ENCODE measurements around the gene PTAFR. TPM values are rescaled to one million over a fixed set of nuclear protein-coding genes. Genes with fewer than 3 reads are reported as not detected.

The PTAFR gene
- total and polyA plus RNA-seq, 7 experiments from 2014 or later: 0.31 to 21.2 (median 1.2) TPM

GRCh38 chr1:28194326-28195035, 18.0 kb upstream of the PTAFR start:
- ATAC-seq (no peak), DNase-seq (no peak)
- Mint-ChIP-seq H3K4me1 (peaks cover 18 to 32% (median 25%) of the 10 kb centered on the region in 7 donors), H3K27me3 (peaks cover 0 to 14% (median 0%) of the 10 kb centered on the region in 5 donors), H3K27ac (no peak overlapping the region), H3K36me3 (peaks cover 15 to 39% (median 26%) of the 10 kb centered on the region in 5 donors), H3K9me3 (peaks cover 0 to 9% (median 4%) of the 10 kb centered on the region in 11 donors), H3K4me3 (no peak overlapping the region)
- POLR2A ChIA-PET: no interaction called here
- Histone ChIP-seq H3K27ac (ENCODE audit: low read depth, low read length) (no peak overlapping the region), H3K4me1 (ENCODE audit: control insufficient read depth in 2 of 2, insufficient read depth in 2 of 2, low read length in 2 of 2) (peaks cover 17 to 27% of the 10 kb centered on the region in 2 donors), H3K36me3 (ENCODE audit: control insufficient read depth in 2 of 3, insufficient read depth in 3 of 3, low read length in 3 of 3) (peaks cover 0 to 18% (median 0%) of the 10 kb centered on the region in 3 experiments), H3K9me3 (ENCODE audit: control insufficient read depth in 2 of 3, low read length in 3 of 3) (peaks cover 0 to 7% (median 0%) of the 10 kb centered on the region in 3 experiments), H3K4me3 (ENCODE audit: low read length) (no peak overlapping the region), H3K27me3 (ENCODE audit: control insufficient read depth in 2 of 2, insufficient read depth in 2 of 2, low read length in 2 of 2) (no peaks in the 10 kb centered on the region)
- intact Hi-C loops (cut with micrococcal nuclease): no loop called here
- CTCF ChIA-PET: interaction anchor here (0.6 kb wide), 1 partner anchor 75 kb away, joined by 3 read pairs; no protein-coding TSS in a partner anchor

- Histone ChIP-seq H3K27me3 (ENCODE audit: control insufficient read depth in 2 of 2, insufficient read depth in 2 of 2, low read length in 2 of 2) (no peaks in the 10 kb centered on the region), H3K36me3 (ENCODE audit: control insufficient read depth in 2 of 3, insufficient read depth in 3 of 3, low read length in 3 of 3) (peaks cover 0 to 10% (median 0%) of the 10 kb centered on the region in 3 experiments), H3K4me1 (ENCODE audit: control insufficient read depth in 2 of 2, insufficient read depth in 2 of 2, low read length in 2 of 2) (peaks cover 9 to 20% of the 10 kb centered on the region in 2 donors), H3K4me3 (ENCODE audit: low read length) (no peak overlapping the region), H3K9me3 (ENCODE audit: control insufficient read depth in 2 of 3, low read length in 3 of 3) (peaks cover 0 to 2% (median 0%) of the 10 kb centered on the region in 3 experiments), H3K27ac (ENCODE audit: low read depth, low read length) (no peak overlapping the region)
- peaks cover 0 to 14% (median 0%) of the 10 kb centered on the region in 5 donors for H3K27me3 Mint-ChIP-seq
- peaks cover 7 to 31% (median 19%) of the 10 kb centered on the region in 5 donors for H3K36me3 Mint-ChIP-seq
- DNase-seq: no peak
- no peak for ATAC-seq
- H3K27ac Mint-ChIP-seq: no peak overlapping the region
- H3K9me3 Mint-ChIP-seq: peaks cover 0 to 2% (median 0%) of the 10 kb centered on the region in 11 donors
- peaks cover 11 to 25% (median 18%) of the 10 kb centered on the region in 7 donors for H3K4me1 Mint-ChIP-seq
- intact Hi-C loops (cut with micrococcal nuclease): no loop called here
- CTCF ChIA-PET: interaction anchor here (0.5 kb wide), 1 partner anchor 592 kb away, joined by 3 read pairs; no protein-coding TSS in a partner anchor
- H3K4me3 Mint-ChIP-seq: no peak overlapping the region
- POLR2A ChIA-PET: no interaction called here
These were observed 17.2 kb upstream of the PTAFR start for GRCh38 chr1:28193701-28194161.

DNA sequence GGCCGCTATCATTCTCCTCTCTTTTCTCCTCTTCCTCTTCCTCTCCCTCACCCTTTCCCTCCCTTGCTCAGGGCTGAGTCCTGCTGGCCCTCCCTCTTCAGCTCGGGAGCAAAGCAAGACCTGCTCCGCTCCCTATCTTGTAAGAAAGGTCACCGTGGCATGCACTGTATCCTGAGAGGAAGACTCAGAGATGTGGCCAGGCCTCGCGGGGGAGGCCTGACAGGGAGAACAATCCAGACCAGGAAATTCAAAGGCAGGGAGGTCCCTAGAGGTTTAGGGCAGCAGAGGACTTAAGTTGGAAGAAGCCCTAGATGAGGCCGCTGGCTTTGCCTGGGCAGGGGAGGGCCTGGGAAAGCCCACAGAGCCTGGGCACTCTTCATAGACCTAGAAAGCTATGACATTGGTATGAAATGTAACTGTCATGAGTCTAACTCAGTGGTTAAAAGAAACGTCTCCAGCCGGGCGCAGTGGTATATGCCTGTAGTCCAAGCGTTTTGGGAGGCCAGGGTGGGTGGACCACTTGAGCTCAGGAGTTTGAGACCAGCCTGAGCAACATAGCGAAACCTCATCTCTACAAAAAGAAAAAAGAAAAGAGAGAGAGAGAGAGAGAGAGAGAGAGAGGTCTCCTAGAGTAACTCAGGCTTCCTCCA, 14.6 kb upstream of the PTAFR start:
- Mint-ChIP-seq H3K4me1 (peaks cover 0 to 7% (median 0%) of the 10 kb centered on the region in 7 donors), H3K27me3 (peaks cover 0 to 33% (median 0%) of the 10 kb centered on the region in 5 donors), H3K27ac (no peak overlapping the region), H3K9me3 (no peaks in the 10 kb centered on the region), H3K4me3 (peak overlapping the region in 1 of 10 donors; percentile 3), H3K36me3 (peaks cover 0 to 13% (median 6%) of the 10 kb centered on the region in 5 donors)
- ATAC-seq (no peak), DNase-seq (no peak)
- Histone ChIP-seq H3K4me1 (ENCODE audit: control insufficient read depth in 2 of 2, insufficient read depth in 2 of 2, low read length in 2 of 2) (peaks cover 0 to 5% of the 10 kb centered on the region in 2 donors), H3K9me3 (ENCODE audit: control insufficient read depth in 2 of 3, low read length in 3 of 3) (no peaks in the 10 kb centered on the region), H3K27me3 (ENCODE audit: control insufficient read depth in 2 of 2, insufficient read depth in 2 of 2, low read length in 2 of 2) (no peaks in the 10 kb centered on the region), H3K4me3 (ENCODE audit: low read length) (no peak overlapping the region), H3K27ac (ENCODE audit: low read depth, low read length) (no peak overlapping the region), H3K36me3 (ENCODE audit: control insufficient read depth in 2 of 3, insufficient read depth in 3 of 3, low read length in 3 of 3) (no peaks in the 10 kb centered on the region)
- CTCF ChIA-PET: no interaction called here
- intact Hi-C loops (cut with micrococcal nuclease): no loop called here
- POLR2A ChIA-PET: no interaction called here

DNA sequence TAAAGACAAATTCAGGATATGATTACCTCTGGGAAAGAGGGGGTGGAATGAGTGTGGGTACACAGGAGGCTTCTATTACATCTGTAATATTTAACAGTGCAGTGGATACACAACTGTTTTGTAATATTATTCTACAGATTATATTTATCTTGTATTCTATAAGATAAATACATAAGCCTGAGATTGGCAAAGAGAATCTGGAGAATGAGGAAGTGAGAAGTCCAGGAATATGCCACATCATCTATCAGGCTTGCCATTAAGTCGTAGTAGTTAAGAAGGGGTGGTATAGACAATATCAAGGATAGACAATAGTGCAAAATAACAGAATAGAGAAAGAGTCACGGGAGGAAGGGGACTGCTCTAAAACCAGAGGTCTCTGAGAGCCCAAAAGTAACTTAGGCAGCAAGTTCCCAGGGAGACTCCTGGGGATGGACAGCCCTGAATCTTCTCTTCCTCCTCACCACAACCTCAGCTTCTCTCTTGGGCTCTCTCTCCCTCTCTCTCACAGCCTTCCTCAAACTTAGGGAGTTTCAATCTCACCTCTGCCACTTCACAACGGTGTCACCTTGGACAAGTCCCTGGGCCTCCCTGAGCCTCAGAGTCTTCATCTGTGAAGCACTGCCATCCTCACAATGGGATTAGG, 14.0 kb upstream of the PTAFR start:
- Histone ChIP-seq H3K4me1 (ENCODE audit: control insufficient read depth in 2 of 2, insufficient read depth in 2 of 2, low read length in 2 of 2) (peaks cover 0 to 5% of the 10 kb centered on the region in 2 donors), H3K4me3 (ENCODE audit: low read length) (no peak overlapping the region), H3K36me3 (ENCODE audit: control insufficient read depth in 2 of 3, insufficient read depth in 3 of 3, low read length in 3 of 3) (no peaks in the 10 kb centered on the region), H3K9me3 (ENCODE audit: control insufficient read depth in 2 of 3, low read length in 3 of 3) (no peaks in the 10 kb centered on the region), H3K27ac (ENCODE audit: low read depth, low read length) (no peak overlapping the region), H3K27me3 (ENCODE audit: control insufficient read depth in 2 of 2, insufficient read depth in 2 of 2, low read length in 2 of 2) (no peaks in the 10 kb centered on the region)
- Mint-ChIP-seq H3K4me1 (peaks cover 0 to 7% (median 0%) of the 10 kb centered on the region in 7 donors), H3K4me3 (no peak overlapping the region), H3K9me3 (no peaks in the 10 kb centered on the region), H3K27me3 (peaks cover 0 to 40% (median 0%) of the 10 kb centered on the region in 5 donors), H3K27ac (no peak overlapping the region), H3K36me3 (peaks cover 0 to 10% (median 6%) of the 10 kb centered on the region in 5 donors)
- intact Hi-C loops (cut with micrococcal nuclease): no loop called here
- DNase-seq (no peak), ATAC-seq (peak; percentile 42)
- ChIA-PET POLR2A (no interaction called here), CTCF (no interaction called here)

DNA sequence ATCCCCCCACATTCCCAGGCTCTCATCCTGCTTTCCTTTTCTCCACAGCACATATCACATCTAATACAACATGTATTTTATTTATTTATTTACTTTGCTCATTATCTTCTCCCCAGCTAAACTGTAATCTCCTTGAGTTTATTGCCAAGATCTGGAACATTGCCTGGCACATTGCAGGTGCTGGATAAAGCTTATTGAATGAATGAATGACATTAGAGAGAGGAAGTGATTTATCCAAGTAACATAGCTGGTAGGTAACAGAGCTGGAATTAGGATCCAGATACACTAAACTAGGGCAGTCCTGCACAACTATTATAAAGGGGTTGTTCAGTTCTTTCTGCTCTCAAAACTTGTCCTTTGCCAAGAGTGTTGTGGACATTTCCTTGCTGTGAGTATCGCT, 8.6 kb upstream of the PTAFR start:
- H3K27me3 ChIP-seq (ENCODE audit: control insufficient read depth in 2 of 2, insufficient read depth in 2 of 2, low read length in 2 of 2): no peaks in the 10 kb centered on the region
- H3K4me3 ChIP-seq (ENCODE audit: low read length): no peak overlapping the region
- Mint-ChIP-seq H3K27ac (no peak overlapping the region), H3K27me3 (peaks cover 0 to 67% (median 3%) of the 10 kb centered on the region in 5 donors), H3K4me3 (no peak overlapping the region), H3K36me3 (peaks cover 0 to 5% (median 4%) of the 10 kb centered on the region in 5 donors), H3K9me3 (peaks cover 0 to 3% (median 0%) of the 10 kb centered on the region in 11 donors), H3K4me1 (peaks cover 11 to 19% (median 12%) of the 10 kb centered on the region in 7 donors)
- H3K36me3 ChIP-seq (ENCODE audit: control insufficient read depth in 2 of 3, insufficient read depth in 3 of 3, low read length in 3 of 3): no peaks in the 10 kb centered on the region
- no peaks in the 10 kb centered on the region for H3K4me1 ChIP-seq (ENCODE audit: control insufficient read depth in 2 of 2, insufficient read depth in 2 of 2, low read length in 2 of 2)
- ATAC-seq (no peak), DNase-seq (no peak)
- POLR2A ChIA-PET: no interaction called here
- intact Hi-C loops (cut with micrococcal nuclease): no loop called here
- CTCF ChIA-PET: no interaction called here
- no peaks in the 10 kb centered on the region for H3K9me3 ChIP-seq (ENCODE audit: control insufficient read depth in 2 of 3, low read length in 3 of 3)
- H3K27ac ChIP-seq (ENCODE audit: low read depth, low read length): no peak overlapping the region

All from naive thymus-derived CD4-positive, alpha-beta T cell (primary cell).